AG08396 (cell line): ENCODE data around the gene KRTAP10-8.
"Not testable (repeated sequence)": the region's sequence is repeated elsewhere in the genome, so short reads cannot be mapped to it uniquely, and the experiment has no call there.

ENCODE experiments used
- DNase-seq: peaks from one replicate; pipeline ENCODE4 v3.0.0; 2012; ENCODE audit warnings: low spot score, mixed read lengths

Gene KRTAP10-8

GRCh38 chr21:44579056-44579832 is 32.6 kb upstream of the KRTAP10-8 start:
- no peak for DNase-seq

GRCh38 chr21:44579833-44580144 is 32.1 kb upstream of the KRTAP10-8 start:
- DNase-seq, result no peak

GRCh38 chr21:44580231-44580821 is 31.6 kb upstream of the KRTAP10-8 start, which contains the start of gene KRTAP10-5:
KRTAP10-5 (minus strand) TSS chr21:44580604; CDS start chr21:44580578, 26 bp downstream.
- not testable (repeated sequence) for DNase-seq

- DNase-seq, result no peak
Measured at GRCh38 chr21:44581158-44581557, 30.7 kb upstream of the KRTAP10-8 start.

- DNase-seq, result no peak
Measured at GRCh38 chr21:44582055-44582454, 29.8 kb upstream of the KRTAP10-8 start.

- DNase-seq, result no peak
Measured at GRCh38 chr21:44583089-44583799, 28.6 kb upstream of the KRTAP10-8 start.

- DNase-seq, result no peak
Measured at GRCh38 chr21:44583800-44584147, 28.1 kb upstream of the KRTAP10-8 start.

GRCh38 chr21:44585892-44586291 is 26.0 kb upstream of the KRTAP10-8 start:
- no peak for DNase-seq

GRCh38 chr21:44589094-44589493 is 22.8 kb upstream of the KRTAP10-8 start:
- no peak for DNase-seq

- no peak for DNase-seq
Measured at GRCh38 chr21:44589586-44590305, 22.1 kb upstream of the KRTAP10-8 start.

- DNase-seq, result no peak
Measured at GRCh38 chr21:44590311-44590721, 21.6 kb upstream of the KRTAP10-8 start.

GRCh38 chr21:44590897-44591800 is 20.7 kb upstream of the KRTAP10-8 start:
- DNase-seq, result not testable (repeated sequence)

GRCh38 chr21:44591801-44592130 is 20.1 kb upstream of the KRTAP10-8 start:
- DNase-seq, result not testable (repeated sequence)

GRCh38 chr21:44592446-44593311 is 19.2 kb upstream of the KRTAP10-8 start, which contains the start of gene KRTAP10-6:
KRTAP10-6 (minus strand) TSS chr21:44592505; CDS start chr21:44592484, 21 bp downstream.
- no peak for DNase-seq

GRCh38 chr21:44593598-44594405 is 18.1 kb upstream of the KRTAP10-8 start:
- no peak for DNase-seq

GRCh38 chr21:44594406-44594916 is 17.4 kb upstream of the KRTAP10-8 start:
- no peak for DNase-seq

- no peak for DNase-seq
Measured at GRCh38 chr21:44595524-44595923, 16.4 kb upstream of the KRTAP10-8 start.

- no peak for DNase-seq
Measured at GRCh38 chr21:44596068-44596725, 15.7 kb upstream of the KRTAP10-8 start.

- DNase-seq, result no peak
Measured at GRCh38 chr21:44598061-44598460, 13.8 kb upstream of the KRTAP10-8 start.
